Esophagus squamous epithelium (tissue), 5 donors: ENCODE data around the gene PSMA7. TPM values are rescaled to one million over a fixed set of nuclear protein-coding genes. Genes with fewer than 3 reads are reported as not detected.

ENCODE experiments used
- DNase-seq: peaks from one replicate; lab custom pipeline; 2025; lab: John Stamatoyannopoulos, UW
- H3K27ac ChIP-seq, 4 donors: fragments of 200-600 bp; sonication (generic); one replicate each; pipeline ENCODE4 v1.5.1; 2016 to 2019; ENCODE audit warnings: mild to moderate bottlenecking in 1 of 4
- H3K27me3 ChIP-seq, 4 donors: fragments of 200-600 bp; sonication (generic); 1 replicate in 3 of 4; 2 replicates in 1 of 4; pipeline versions ENCODE4 v1.5.1 to v1.6.0; 2017 to 2021; ENCODE audit warnings: antibody characterized with exemption in 1 of 4
- H3K36me3 ChIP-seq, 3 donors: fragments of 200-600 bp; sonication (generic); one replicate each; pipeline ENCODE4 v1.5.1; 2016 to 2019
- H3K4me1 ChIP-seq, 3 donors: fragments of 200-600 bp; sonication (generic); one replicate each; pipeline ENCODE4 v1.5.1; 2017 to 2019
- H3K4me3 ChIP-seq, 4 donors: fragments of 200-600 bp; sonication (generic); 1 replicate in 3 of 4; 2 replicates in 1 of 4; pipeline ENCODE4 v1.5.1; 2016 to 2019; ENCODE audit warnings: mild to moderate bottlenecking in 2 of 4, moderate library complexity in 1 of 4
- H3K9me3 ChIP-seq, 3 donors: fragments of 200-600 bp; sonication (generic); one replicate each; pipeline ENCODE4 v1.5.1; 2016 to 2019
- CTCF ChIP-seq, 6 experiments: fragments of 450-650 bp in 4 of 6; fragments of 200-600 bp in 2 of 6; sonication (generic) in 2 of 6; IDR thresholded peaks; one replicate each; pipeline ENCODE4 v1.5.1; 2016 to 2019; ENCODE audit warnings: antibody characterized with exemption in 6 of 6, mild to moderate bottlenecking in 4 of 6, moderate library complexity in 4 of 6
- POLR2A ChIP-seq, 4 donors: fragments of 450-650 bp; IDR thresholded peaks; one replicate each; pipeline ENCODE4 v1.6.1; 2017; ENCODE audit warnings: antibody characterized with exemption in 4 of 4, mild to moderate bottlenecking in 4 of 4, moderate library complexity in 3 of 4
- WGBS, 2 donors: methylation state at CpG; one replicate each; pipeline ENCODE4 v1.1.5; 2018; 5-methylcytosine and 5-hydroxymethylcytosine counted together
- intact Hi-C: fragments of 100-400 bp; cut with DNase I; formaldehyde crosslinking; loops from one replicate; pipeline ENCODE4 v1.15.0; 2022
- total RNA-seq, 4 donors: library from RNA; depleted of rRNA; stranded (reverse); fragments of >200 nt; gene quantifications; one replicate each; pipeline ENCODE4 v1.1.0, GENCODE V29; 2016
- donor health status: DM: yes; HTN: yes; CAD: no.

The PSMA7 gene
- total RNA-seq, 4 donors from 2014 or later = 230 to 373 (median 297) TPM

DNA sequence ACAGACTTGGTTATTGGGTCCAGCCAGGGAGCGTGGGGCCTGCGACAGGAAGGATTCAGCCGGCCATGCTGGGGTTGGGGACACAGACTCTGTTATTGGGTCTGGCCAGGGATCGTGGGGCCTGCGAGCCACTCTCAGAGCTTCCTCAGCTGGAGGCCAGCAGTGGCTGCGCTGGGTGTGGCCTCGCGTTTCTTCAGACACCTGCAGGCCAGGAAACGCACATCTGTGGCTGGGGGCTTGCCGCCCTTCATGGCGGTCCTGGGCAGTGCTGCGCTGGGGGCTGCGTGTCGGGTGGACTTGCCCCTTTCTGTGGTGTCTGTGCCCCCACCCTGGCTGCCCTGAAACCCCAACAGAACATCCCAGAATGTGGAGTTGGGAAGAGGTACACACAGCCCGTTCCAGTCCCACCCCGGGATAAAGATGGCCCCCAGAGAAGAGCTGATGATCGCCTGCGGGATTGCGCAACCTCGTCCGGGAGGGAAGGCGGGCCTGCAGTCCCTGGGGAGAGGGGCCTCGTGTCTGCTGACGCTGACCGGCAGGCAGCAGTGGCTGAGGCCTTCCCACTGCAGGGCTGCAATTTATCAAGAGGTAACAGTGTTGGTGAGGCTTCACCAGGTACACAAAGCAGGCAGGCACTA, 22.7 kb upstream of the PSMA7 start:
- intact Hi-C loops = no loop called here
- Histone ChIP-seq H3K4me1 (peaks cover 0 to 10% (median 6%) of the 10 kb centered on the region in 3 donors), H3K9me3 (no peaks in the 10 kb centered on the region), H3K27me3 (no peaks in the 10 kb centered on the region), H3K27ac (no peak overlapping the region), H3K36me3 (peaks cover 20 to 100% (median 49%) of the 10 kb centered on the region in 3 donors), H3K4me3 (no peak overlapping the region)
- WGBS, 2 donors = 83 to 87% methylated on average over 4 to 7 of the region's 25 CpGs
- DNase-seq = no peak
- TF ChIP-seq CTCF (IDR thresholded peaks at IDR 0.05) (no peak), POLR2A (IDR thresholded peaks at IDR 0.05) (no peak)

GRCh38 chr20:62164879-62165761, 21.9 kb upstream of the PSMA7 start:
- WGBS, 2 donors = 97 to 100% methylated on average over 11 to 18 of the region's 41 CpGs

DNA sequence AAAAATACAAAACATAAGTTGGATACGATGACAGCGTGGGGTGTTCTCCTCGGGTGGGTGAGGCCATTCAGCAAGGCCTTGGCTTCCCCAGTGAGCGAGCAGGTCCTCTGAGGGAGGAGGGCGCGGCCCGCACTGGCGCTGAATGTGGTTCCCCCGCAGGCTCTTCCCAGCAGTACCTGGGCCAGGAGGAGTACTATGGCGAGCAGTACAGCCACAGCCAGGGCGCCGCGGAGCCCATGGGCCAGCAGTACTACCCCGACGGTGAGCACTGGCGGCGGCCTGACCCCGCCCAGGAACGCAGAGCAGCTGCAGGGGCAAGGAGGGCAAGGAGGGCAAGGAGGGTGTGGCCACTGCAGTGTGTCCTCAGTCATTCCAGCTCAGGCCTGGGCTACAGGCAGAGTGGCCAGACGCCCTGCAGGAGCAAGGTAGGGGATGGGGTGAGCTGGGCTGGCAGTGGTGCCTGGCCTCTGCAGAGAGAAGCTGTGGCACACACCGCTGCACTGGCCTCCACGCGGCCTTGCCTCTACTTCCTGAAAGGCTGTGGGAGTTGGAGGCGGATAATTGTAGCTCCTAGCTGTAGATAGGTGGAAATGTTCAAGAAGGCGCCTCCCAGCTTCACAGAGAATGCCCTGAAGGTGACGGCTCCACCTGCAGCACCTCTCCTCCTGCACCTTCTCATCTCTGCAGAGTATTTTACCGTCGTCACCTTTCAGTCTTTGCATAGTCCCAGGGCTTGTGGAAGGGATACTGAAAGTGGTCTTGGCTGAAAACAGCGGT, 21.0 kb upstream of the PSMA7 start:
- intact Hi-C loops = no loop called here
- 93 to 98% methylated on average over 13 to 20 of the region's 29 CpGs for WGBS, 2 donors
- Histone ChIP-seq H3K4me3 (no peak overlapping the region), H3K4me1 (peaks cover 0 to 27% (median 15%) of the 10 kb centered on the region in 3 donors), H3K27ac (no peak overlapping the region), H3K9me3 (no peaks in the 10 kb centered on the region), H3K27me3 (no peaks in the 10 kb centered on the region), H3K36me3 (peaks cover 20 to 92% (median 46%) of the 10 kb centered on the region in 3 donors)
- TF ChIP-seq POLR2A (IDR thresholded peaks at IDR 0.05) = no peak
- TF ChIP-seq CTCF (IDR thresholded peaks at IDR 0.05) = no peak
- no peak for DNase-seq

More at GRCh38 chr20:62164879-62165761, 21.9 kb upstream of the PSMA7 start:
- Histone ChIP-seq H3K27ac (no peak overlapping the region), H3K4me1 (peaks cover 0 to 18% (median 7%) of the 10 kb centered on the region in 3 donors), H3K27me3 (no peaks in the 10 kb centered on the region), H3K9me3 (no peaks in the 10 kb centered on the region), H3K36me3 (peaks cover 20 to 96% (median 49%) of the 10 kb centered on the region in 3 donors), H3K4me3 (no peak overlapping the region)
- TF ChIP-seq POLR2A (IDR thresholded peaks at IDR 0.05) (no peak), CTCF (IDR thresholded peaks at IDR 0.05) (no peak)
- DNase-seq = no peak
- intact Hi-C loops = no loop called here

- H3K36me3 ChIP-seq = peaks cover 20 to 92% (median 39%) of the 10 kb centered on the region in 3 donors
- 83 to 87% methylated on average over 2 to 3 of the region's 25 CpGs for WGBS, 2 donors
- H3K9me3 ChIP-seq = no peaks in the 10 kb centered on the region
- H3K27ac ChIP-seq = no peak overlapping the region
- intact Hi-C loops = no loop called here
- TF ChIP-seq CTCF (IDR thresholded peaks at IDR 0.05) = no peak
- no peak for TF ChIP-seq POLR2A (IDR thresholded peaks at IDR 0.05)
- no peak for DNase-seq
- no peak overlapping the region for H3K4me3 ChIP-seq
- peaks cover 0 to 32% (median 15%) of the 10 kb centered on the region in 3 donors for H3K4me1 ChIP-seq
- H3K27me3 ChIP-seq = no peaks in the 10 kb centered on the region
Measured at GRCh38 chr20:62163485-62163865, 20.3 kb upstream of the PSMA7 start.
